ENCODE measurements around the gene ZNF562.

Gene ZNF562

DNA sequence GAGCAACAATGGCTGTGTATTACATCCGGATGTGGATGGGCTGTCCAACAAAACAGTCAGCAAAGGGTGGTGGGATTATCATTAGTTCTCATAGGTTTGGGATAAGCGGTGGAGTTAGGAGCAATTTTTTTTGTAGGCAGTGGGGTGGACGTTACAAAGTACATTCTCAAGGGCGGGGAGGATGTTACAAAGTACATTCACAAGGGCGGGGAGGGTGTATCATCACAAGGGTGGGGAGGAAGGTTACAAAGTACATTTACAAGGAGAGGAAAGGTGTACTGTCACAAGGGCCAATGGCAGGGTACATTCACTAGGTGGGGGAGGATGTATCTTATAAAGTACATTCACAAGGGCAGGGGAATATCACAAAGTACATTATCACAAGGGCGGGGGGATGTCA lies 33.1 kb downstream of the ZNF562 start:
- DNase-seq = no peak

DNA sequence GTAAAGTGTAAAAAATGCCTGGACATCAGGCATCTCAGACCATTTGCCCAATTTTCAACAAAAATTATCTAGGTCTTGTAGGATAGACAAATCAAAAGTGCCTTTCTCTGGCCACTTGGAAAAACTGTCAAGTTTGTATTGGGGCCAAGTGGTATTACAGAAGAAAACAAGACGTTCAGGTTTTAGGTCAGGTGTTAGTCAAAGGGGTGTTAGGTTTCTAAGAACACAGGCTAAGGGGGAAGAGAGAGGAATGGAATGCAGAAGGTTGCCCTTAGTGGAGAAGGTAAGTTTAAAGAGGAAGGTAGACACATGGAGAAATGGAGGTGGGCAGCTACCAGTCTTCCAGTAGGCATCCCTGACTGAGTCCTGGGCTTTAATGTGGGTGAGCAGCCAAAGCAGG lies 33.9 kb downstream of the ZNF562 start:
- DNase-seq = no peak

DNA sequence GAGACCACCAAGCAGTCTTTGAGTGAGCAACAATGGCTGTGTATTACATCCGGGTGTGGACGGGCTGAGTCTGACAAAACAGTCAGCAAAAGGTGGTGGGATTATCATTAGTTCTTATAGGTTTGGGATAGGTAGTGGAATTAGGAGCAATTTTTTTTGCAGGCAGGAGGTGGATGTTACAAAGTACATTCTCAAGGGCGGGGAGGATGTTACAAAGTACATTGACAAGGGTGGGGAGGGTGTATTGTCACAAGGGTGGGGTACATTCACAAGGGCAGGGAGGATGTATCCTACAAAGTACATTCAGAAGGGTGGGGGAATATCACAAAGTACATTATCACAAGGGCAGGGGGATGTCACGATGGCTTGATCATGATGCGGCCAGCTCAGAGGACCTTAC lies 38.9 kb downstream of the ZNF562 start:
- no peak for DNase-seq

DNA sequence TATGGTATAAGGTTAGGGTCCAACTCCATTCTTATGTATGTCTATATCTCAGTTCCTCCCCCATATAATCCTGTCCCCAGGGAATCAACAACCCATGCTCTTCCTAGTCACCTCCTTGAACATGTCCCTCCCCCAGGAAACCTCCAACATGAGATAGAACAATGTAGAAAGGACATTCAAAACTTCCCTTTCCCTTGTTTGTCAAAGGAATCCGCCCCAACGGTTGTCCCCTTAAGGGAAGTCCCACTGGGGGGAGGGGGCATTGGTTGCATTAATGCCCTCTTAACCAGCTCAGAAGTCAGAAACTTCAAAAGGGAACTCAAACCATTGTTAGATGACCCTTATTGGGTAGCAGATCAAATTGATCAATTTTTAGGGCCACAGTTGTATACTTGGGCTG lies 47.0 kb downstream of the ZNF562 start:
- no peak for DNase-seq

DNA sequence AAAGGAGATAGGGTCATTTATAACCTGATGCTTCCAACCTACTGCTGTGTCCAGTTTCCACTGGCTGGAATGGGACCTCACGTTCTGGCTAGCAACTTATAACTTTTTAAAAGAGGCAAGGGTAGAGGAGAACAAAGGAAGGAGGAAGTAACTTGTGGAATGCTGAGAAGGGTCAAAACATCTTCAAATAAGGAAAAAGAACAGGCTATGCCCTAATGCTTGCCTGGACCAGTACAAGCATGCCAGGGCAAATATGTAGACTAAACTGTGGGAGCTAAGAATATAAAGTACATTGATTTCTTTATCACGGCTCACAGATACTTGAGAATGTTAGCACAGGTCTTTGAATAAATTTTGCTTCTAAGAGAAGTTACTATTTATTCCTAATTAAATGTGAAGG lies 52.4 kb downstream of the ZNF562 start:
- DNase-seq = no peak

DNA sequence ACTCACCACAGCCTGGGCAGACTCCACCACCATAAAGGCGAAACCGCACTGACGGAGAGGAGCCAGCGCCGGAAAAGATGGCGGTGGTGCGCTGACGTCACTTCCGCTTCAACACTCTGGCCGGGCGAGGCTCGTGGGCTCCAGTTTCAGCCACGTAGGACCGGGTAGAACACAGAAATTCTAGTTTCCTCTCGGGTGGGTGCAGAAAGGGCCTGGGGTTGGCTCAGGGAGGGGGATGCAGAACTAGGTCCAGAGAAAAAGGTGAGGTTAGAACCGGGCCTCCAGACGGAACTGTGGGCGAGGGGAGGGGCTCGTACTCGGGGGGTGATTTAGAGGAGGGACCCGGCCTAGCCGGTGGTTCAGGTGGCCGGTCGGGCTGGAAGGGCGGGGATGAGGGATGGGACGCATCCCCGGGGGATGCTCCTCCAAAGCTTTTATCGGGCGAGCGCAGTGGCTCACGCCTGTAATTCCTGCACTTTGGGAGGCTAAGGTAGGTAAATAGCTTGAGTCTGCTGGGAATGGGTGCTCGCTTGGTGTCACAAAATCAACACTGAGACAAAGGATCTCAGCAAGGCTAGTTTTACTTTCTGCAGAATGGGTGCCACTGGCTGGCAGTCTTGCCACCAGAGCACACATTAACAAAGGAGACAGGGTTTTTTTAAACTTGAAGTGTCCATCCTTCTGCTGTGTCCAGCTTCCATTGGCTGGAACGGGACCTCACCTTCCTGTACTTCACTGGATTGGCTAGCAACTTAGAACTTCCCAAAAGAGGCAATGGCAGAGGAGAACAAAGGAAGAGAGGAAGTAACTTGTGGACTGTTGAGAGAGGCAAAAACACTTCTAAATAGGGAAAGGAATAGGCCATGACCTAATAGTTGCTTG lies 53.5 kb downstream of the ZNF562 start, which contains the start of gene ZNF561:
ZNF561 (minus strand) TSS at position 77 of the 882 bp plus-strand sequence. CDS start 1,776 bp downstream, outside the sequence.
- peak; percentile 81 to 94 (median 84) for DNase-seq

DNA sequence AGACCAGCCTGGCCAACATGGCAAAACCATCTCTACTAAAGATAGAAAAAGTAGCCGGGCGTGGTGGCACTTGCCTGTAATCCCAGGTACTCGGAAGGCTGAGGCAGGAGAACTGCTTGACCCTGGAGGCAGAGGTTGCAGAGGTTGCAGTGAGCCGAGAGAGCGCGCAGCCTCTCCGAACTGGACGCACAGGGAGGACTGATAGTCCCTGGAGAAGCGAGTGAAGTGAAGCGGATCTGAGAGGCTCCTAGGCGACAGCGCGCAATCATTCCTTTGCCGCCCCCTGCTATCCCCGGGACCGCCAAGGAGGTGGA lies 54.1 kb downstream of the ZNF562 start:
- DNase-seq = no peak

DNA sequence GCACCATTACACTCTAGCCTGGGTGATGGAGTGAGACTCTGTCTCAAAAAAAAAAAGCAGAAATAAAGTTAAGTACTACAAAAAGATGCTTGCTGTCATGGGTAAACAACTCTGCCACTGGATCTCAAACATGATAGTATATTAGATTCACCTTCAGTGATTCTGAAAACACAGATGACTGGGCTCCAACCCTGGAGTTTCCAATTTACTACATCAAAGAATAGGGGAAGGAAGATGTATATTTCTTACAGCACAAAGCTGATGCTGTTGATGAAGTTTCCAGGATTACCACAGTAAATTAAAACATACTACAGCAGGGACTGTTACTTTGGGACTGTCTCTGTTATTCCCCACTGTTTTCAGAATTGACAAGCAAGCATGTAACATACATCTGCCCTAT lies 59.1 kb downstream of the ZNF562 start:
- DNase-seq = no peak

DNA sequence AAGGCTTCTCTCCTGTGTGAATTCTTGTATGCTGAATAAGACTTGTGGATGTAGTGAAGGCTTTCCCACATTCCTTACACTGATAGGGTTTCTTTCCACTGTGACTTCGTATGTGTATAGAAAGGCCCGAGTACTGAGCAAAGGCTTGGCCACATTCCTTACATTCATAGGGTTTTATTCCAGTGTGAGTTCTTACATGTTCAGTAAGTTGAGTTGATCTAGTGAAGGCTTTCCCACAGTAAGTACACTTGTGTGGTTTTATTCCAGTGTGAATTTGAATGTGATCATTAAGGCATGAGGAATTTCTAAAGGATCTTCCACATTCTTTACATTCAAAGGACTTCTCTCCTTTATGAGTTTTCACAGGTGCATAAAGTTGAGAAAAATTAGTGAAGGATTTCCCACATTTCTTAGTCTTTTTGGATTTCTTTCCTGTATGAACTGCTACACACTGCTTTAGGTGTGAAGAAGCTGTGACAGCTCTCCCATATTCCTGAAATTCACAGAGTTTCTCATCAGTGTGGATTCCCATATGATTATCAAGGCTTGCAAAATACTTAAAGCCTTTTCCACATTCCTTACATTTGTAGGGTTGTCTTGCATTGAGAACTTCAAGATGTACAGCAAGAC lies 64.3 kb downstream of the ZNF562 start:
- no peak for DNase-seq

DNA sequence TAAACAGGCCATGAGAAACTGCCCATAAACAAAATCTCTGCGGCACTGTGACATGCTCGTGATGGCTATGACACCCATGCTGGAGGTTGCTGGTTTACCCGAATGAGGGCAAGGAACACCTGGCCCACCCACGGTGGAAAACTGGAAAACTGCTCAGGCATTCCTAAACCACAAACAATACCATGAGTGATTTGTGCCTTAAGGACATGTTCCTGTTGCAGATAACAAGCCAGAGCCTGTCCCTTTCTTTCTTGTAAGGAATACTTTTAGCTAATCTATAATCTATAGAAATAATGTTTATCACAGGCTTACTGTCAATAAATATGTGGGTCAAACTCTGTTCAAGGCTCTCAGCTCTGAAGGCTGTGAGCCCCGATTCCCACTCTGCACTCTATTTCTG lies 66.0 kb downstream of the ZNF562 start:
- DNase-seq = no peak

DNA sequence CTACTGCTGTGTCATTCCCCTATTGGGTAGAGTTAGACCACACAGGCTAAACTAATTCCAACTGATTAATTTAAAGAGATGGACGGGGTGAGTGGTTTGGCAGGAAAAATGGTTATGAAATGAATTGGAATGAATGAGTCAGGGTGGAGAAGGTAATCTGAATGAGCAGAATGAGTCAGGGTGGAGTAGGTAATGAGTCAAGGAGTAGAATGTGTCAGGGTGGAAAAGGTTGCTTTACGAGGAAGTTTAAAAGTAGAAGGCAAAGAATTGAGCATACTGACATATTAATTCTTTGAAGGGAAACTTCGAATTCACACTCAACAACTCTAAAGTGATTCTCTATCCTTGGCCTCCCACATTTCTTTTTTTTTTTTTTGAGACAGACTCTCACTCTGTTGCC lies 77.9 kb downstream of the ZNF562 start:
- DNase-seq = no peak
